ENCODE measurements around the gene CROCC2.

The CROCC2 gene

GRCh38 chr2:240992572-240993291 is 86.6 kb downstream of the CROCC2 start:
- DNase-seq: no peak

DNA sequence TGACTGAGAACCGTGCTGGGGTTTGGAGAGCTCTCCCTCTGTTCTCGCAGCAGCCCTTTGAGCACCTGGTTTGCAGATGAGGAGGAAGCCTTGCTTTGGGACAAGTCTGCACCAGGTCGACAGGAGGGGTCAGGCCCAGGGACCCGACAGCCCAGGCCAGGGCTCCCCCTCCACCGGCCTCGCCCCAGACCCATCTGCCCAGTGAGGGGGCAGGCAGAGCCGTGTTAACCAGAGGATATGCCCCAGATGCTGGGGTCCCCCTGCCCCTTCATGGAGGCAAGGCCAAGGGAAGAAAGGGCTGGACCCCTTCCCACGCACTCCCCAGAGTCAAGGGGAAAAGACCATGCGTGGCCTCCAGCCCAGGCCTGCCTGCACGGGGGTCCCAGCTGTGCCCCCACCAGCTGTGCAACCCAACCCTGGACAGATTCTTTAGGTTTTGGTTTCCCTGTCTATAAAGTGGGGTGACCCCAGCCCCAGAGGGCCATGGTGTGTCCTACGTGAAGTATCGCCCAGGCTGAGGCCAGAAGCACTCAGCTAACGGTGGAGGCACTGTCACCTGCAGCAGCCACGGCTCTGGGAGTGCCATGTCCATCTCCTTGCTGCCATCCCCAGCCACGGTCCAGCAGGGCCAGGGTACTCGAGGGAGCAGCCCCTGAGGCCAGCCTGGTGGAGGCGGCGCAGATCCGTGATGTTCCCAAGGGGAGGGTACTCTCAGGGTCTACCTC is 87.5 kb downstream of the CROCC2 start:
- DNase-seq: no peak

- no peak for DNase-seq
These were observed 88.2 kb downstream of the CROCC2 start for GRCh38 chr2:240994171-240994896.

DNA sequence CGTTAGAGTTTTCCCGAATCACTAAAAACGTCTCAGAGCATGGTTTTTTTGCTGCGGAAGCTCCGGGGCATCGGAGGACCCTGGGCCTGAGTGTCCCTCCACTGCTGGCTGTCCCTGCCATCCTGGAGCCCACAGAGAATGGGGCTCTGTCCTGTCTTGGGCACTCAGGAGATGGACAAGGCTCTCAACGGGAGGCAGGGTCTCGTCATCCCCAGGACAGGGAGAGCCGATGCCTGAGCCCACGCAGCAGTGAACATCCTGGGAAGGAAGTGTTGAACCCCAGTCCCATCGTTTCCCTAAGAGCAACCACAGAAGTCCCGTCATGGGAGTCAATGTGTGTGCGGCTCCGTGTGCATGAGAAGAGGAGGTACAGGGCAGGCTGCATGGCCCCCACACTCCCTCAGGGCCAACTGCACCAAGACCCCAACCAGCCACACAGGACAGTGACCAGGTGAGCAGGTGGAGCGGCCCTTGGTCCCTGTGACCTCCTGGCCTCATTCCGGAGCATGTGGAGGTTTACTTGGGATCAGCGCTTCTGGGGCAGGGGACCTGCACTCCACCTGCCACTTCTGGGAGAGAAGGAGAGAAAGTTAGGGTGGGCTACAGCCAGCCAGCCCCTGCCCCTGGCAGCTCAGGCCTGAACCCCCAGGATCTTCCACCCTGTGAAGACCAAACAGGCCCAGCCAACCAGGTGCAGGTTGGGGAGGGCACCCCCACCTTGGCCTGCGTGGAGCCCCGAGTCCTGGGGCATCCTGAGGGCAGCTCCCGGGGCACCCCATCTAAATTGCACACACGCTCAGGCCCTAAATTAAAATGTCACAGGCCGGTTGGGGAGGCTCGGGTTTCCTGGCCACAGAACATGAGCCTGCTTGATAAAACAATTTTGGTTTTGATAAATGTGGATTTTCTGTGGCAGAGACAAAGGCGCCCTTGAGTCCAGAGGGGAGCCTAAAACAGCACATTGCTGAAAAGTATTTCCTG is 89.2 kb downstream of the CROCC2 start:
- no peak for DNase-seq

- DNase-seq: no peak
These were observed 90.2 kb downstream of the CROCC2 start for GRCh38 chr2:240996161-240996833.

- DNase-seq: no peak
These were observed 90.7 kb downstream of the CROCC2 start for GRCh38 chr2:240996834-240997140.

- no peak for DNase-seq
These were observed 91.2 kb downstream of the CROCC2 start for GRCh38 chr2:240997141-240997855.

DNA sequence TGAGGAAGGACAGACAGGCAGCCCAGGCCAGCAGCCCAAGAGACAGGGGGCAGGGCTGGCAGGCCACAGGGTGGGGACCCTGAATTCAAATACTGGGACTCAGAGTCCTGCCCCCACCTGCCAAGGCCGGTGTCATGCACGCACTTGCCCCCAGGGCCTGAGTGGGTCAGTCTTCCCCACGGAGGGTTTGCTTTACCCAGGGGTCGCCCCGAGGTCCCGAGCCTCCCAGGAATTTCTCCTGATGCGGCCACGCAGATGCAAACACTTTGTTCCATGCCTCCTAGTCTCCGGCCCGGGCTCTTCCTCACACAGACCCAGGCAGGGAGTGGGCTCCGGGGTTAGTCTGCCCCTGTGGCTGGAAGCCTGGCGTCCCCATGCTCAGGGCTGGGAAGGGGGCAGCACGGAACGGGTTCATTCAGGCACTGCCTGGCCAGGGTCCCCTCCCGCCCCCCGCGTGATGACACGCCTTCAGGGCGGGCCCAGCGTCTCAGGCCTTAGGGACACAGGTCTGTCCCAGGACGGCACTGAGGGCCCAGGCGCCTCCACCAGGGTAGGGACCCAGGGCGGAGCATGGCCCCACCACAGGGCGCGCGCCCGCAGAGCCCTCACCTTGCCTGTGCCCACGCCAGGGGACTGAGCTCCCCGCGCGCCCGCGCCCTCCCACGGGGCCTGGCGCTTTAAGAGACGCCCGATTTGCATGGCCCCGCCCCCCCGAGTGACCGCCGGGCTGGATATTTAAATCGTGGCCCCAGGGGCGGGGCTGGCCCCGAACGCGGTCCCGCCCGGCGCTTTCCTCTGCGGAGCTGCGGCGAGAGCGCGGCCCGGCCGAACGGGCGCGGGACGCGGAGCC is 91.9 kb downstream of the CROCC2 start, which contains the start of gene SNED1:
Gene SNED1 (plus strand): TSS at position 763 of the 850 bp plus-strand sequence. CDS start 220 bp downstream, outside the sequence.
- DNase-seq: peak in 1 of 2 experiments; percentile 25

- DNase-seq: no peak
These were observed 92.5 kb downstream of the CROCC2 start for GRCh38 chr2:240998706-240998994.

- no peak for DNase-seq
These were observed 93.1 kb downstream of the CROCC2 start for GRCh38 chr2:240998995-240999791.

GRCh38 chr2:240999873-241000541 is 93.9 kb downstream of the CROCC2 start:
- no peak for DNase-seq

- no peak for DNase-seq
These were observed 94.7 kb downstream of the CROCC2 start for GRCh38 chr2:241000831-241001321.

- DNase-seq: no peak
These were observed 95.5 kb downstream of the CROCC2 start for GRCh38 chr2:241001413-241002274.

DNA sequence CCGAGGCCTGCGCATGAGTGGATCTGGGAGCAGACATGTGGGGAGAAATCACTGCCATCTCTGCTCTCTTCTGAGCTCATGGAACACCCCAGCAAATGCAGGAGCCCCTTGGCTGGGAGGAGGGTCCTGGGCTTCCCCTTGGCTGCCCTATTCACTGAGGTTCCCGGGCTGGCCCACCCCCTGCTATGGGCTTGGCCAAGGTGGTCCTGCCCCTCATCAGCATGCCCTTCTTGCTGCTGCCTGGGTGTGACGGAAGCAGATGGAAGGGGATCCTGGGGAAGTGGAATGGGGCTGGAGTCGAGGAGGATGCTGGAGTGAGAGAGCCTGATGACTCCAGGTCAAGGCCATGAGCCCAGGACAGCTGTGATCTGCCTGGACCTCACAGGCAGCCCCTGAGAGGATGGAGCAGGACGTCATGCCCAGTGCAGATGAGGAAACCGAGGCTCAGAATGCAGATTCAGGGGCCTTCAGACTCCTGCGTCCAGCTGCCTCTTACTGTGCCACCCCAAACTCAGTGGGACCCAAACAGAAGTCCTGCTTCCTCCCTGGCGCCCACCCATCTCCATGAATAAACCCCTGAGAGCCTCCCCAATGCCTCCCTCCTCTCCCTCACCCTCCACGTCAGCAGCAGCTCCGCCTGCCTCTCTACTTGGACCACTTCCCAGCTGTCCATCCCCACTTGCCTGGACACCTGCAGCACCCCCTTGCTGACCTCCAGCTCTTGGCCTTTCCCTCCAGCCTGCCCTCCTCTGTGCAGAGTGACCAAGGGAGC is 96.3 kb downstream of the CROCC2 start:
- no peak for DNase-seq

- no peak for DNase-seq
These were observed 96.9 kb downstream of the CROCC2 start for GRCh38 chr2:241003047-241003360.

- no peak for DNase-seq
These were observed 97.2 kb downstream of the CROCC2 start for GRCh38 chr2:241003369-241003768.
